GM20000 (cell line): Measurements from ENCODE around the gene MXRA7.
A peak's percentile ranks its signal among the peaks of the same experiment; 100 is the strongest.

Source experiments
- DNase-seq: peaks from one replicate; pipeline ENCODE4 v3.0.0; 2012; ENCODE audit warnings: low spot score
- TF ChIP-seq, protein P1 (sequence below): IDR thresholded peaks from 2 replicates; pipeline ENCODE4 v1.5.1; 2012; ENCODE audit warnings: mild to moderate bottlenecking, control low read depth; ENCODE audit errors: extremely low read depth, missing control alignments

The MXRA7 gene

GRCh38 chr17:76672892-76673291 lies 37.9 kb downstream of the MXRA7 start:
- DNase-seq = no peak
- TF ChIP-seq, protein P1, sequence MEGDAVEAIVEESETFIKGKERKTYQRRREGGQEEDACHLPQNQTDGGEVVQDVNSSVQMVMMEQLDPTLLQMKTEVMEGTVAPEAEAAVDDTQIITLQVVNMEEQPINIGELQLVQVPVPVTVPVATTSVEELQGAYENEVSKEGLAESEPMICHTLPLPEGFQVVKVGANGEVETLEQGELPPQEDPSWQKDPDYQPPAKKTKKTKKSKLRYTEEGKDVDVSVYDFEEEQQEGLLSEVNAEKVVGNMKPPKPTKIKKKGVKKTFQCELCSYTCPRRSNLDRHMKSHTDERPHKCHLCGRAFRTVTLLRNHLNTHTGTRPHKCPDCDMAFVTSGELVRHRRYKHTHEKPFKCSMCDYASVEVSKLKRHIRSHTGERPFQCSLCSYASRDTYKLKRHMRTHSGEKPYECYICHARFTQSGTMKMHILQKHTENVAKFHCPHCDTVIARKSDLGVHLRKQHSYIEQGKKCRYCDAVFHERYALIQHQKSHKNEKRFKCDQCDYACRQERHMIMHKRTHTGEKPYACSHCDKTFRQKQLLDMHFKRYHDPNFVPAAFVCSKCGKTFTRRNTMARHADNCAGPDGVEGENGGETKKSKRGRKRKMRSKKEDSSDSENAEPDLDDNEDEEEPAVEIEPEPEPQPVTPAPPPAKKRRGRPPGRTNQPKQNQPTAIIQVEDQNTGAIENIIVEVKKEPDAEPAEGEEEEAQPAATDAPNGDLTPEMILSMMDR = no peak

DNA sequence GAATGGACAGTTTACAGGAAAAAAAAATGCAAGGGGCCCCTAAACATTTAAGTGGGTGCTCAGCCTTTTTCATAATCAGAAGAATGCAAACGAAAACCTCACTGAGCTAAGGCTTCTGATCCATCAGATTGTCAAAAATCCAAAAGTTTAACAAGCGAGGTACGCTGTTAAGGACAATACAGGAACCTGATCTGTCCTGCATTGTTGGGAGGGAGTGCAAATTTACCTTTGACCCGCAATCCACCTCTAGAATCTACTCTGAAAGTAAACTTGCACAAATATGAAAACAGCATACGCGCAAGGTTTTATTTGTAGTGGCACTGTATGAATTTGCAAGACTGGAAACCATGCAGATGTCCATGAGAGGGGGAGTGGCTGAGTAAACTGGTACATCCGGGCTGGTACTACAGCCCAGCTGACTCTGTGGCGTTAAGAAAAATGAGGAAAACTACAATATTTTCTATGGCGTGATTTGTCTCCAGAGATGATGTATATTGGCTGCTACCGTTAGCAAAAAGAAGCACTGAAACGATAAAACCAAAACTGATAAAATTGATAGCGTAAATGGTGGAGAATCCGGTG lies 38.4 kb downstream of the MXRA7 start:
- no peak for DNase-seq
- TF ChIP-seq, protein P1 = no peak

GRCh38 chr17:76671912-76672262 lies 38.9 kb downstream of the MXRA7 start:
- TF ChIP-seq, protein P1 = no peak
- no peak for DNase-seq

DNA sequence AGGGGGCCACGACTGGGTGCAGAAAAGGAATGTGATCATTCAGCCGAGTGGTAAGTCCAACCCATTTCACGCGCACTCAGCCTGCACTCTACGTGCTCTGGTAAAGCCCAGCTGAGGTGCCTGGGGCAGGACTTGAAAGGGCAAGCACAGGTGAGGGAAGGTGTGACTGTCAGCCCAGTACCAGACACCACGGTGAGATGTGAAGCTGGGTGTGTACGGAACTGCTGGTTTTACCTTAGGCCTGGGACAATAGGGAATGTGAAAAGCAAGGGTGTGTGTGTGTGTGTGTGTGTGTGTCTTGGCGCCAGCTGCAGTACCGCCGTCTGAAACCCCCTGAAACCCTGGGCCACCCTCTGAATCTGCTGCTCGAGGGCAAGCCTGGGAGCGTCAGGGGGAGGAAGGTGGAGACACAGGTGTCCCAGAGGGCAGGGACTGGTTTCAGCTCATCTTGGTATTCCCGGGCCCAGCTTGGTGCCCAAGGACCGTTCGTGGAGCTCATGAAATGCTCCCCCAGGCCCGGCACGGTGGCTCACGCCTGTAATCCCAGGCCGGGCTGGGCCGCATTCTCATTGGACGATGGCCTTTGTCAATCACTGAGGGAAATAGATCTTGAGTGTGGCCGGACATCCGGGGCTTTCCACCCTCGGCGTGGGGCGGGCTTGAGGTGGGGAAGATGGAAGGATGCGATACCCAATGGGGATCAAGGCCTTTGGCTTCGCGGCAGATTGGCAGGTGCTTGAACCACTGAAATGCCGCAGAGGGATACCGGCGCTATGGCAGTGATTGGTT lies 39.4 kb downstream of the MXRA7 start:
- TF ChIP-seq, protein P1 = no peak
- peak; percentile 97 for DNase-seq

DNA sequence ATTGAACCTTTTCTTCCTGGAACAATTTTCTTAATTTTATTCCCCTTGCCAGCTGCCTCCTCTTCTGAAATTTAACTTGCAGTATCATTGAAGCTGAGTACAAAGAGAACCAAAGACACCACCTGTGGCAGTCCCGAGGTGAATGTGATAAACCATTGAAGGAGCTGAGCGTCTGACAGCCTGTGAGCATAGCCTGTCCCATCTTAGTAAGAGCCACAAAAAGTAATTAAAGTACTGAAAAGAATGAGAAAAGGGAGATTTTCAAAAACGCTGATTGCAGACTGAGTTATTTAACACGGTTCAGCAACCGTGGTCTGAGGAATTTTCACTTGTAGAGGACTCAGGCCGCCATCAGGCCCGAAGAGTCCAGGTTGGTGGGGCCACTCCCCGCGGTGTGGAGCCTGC lies 40.0 kb downstream of the MXRA7 start:
- TF ChIP-seq, protein P1 = no peak
- no peak for DNase-seq

DNA sequence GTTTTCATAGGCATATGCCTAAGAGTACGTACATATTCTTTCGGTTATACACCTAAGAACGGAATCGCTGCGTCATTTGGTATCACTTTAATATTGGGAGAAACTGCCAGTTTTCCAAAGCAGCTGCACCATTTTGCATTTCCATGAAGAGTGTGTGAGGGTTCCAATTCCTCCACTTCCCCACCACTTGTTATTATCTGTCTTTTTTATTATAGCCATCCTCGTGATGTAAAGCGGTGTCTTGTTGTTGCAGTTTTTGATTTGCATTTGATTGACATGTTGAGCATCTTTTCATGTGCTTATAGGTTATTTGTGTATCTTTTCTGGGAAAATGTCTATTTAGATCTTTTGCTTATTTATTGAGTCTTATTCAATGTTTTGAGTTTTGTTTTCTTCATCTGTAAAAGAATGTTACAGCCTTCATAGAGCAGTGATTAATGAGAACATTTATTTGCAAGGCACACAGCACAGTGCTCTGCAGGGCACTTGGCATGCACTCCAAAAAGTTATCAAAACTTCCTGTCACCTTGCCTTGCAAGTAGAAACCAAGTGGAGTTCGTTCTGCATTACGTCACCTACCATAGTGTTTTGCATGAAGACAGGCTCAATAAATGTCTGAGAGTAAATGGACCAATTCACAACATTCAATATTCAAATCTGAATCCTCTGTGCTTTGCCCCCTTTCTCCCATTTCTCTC lies 40.6 kb downstream of the MXRA7 start:
- TF ChIP-seq, protein P1 = no peak
- DNase-seq = no peak
